HAP-1 (cell line): ENCODE results near the gene MAPK8.

ENCODE experiments used
- DNase-seq, 2 experiments: peaks; one replicate each; pipeline ENCODE4 v3.0.0-alpha.2; 2016 to 2020; ENCODE audit warnings: low spot score in 2 of 2
- H3K27me3 ChIP-seq: fragments of 250-450 bp; sonication (Bioruptor Pico); 2 replicates; pipeline ENCODE4 v1.5.1; 2020; ENCODE audit warnings: low read depth, mild to moderate bottlenecking, moderate library complexity
- H3K36me3 ChIP-seq: fragments of 250-450 bp; sonication (Bioruptor Pico); replicated peaks from 2 replicates; pipeline ENCODE4 v1.5.1; 2020; ENCODE audit warnings: mild to moderate bottlenecking
- H3K4me1 ChIP-seq: fragments of 250-450 bp; sonication (Bioruptor Pico); 2 replicates; pipeline ENCODE4 v1.5.1; 2020; ENCODE audit warnings: mild to moderate bottlenecking
- H3K4me3 ChIP-seq: fragments of 250-450 bp; sonication (Bioruptor Pico); 2 replicates; pipeline ENCODE4 v1.5.1; 2020; ENCODE audit warnings: mild to moderate bottlenecking, moderate library complexity
- H3K9me3 ChIP-seq: fragments of 250-450 bp; sonication (Bioruptor Pico); 2 replicates; pipeline ENCODE4 v1.5.1; 2020; ENCODE audit warnings: mild to moderate bottlenecking, moderate library complexity
- in situ Hi-C: fragments of 300-500 bp; cut with MboI; formaldehyde crosslinking; loops from 3 replicates; pipeline ENCODE4 v1.14.3; 2020; ENCODE audit warnings: low sequenced_read_pairs, inconsistent platforms, mixed read lengths

MAPK8 gene

GRCh38 chr10:48459270-48460150 lies 153.0 kb downstream of the MAPK8 start:
- Histone ChIP-seq H3K27me3 (no peaks in the 10 kb centered on the region), H3K4me3 (no peak overlapping the region), H3K4me1 (no peaks in the 10 kb centered on the region), H3K36me3 (no peaks in the 10 kb centered on the region), H3K9me3 (no peaks in the 10 kb centered on the region)
- in situ Hi-C loops, result no loop called here
- no peak for DNase-seq

GRCh38 chr10:48460182-48460581 lies 153.7 kb downstream of the MAPK8 start:
- H3K4me1 ChIP-seq, result no peaks in the 10 kb centered on the region
- no peaks in the 10 kb centered on the region for H3K36me3 ChIP-seq
- in situ Hi-C loops, result no loop called here
- no peaks in the 10 kb centered on the region for H3K9me3 ChIP-seq
- DNase-seq, result no peak
- no peaks in the 10 kb centered on the region for H3K27me3 ChIP-seq
- no peak overlapping the region for H3K4me3 ChIP-seq

- Histone ChIP-seq H3K36me3 (no peaks in the 10 kb centered on the region), H3K9me3 (no peaks in the 10 kb centered on the region), H3K27me3 (no peaks in the 10 kb centered on the region), H3K4me3 (no peak overlapping the region), H3K4me1 (no peaks in the 10 kb centered on the region)
- in situ Hi-C loops, result no loop called here
- DNase-seq, result no peak
Observed at GRCh38 chr10:48461623-48462481, 155.4 kb downstream of the MAPK8 start.

DNA sequence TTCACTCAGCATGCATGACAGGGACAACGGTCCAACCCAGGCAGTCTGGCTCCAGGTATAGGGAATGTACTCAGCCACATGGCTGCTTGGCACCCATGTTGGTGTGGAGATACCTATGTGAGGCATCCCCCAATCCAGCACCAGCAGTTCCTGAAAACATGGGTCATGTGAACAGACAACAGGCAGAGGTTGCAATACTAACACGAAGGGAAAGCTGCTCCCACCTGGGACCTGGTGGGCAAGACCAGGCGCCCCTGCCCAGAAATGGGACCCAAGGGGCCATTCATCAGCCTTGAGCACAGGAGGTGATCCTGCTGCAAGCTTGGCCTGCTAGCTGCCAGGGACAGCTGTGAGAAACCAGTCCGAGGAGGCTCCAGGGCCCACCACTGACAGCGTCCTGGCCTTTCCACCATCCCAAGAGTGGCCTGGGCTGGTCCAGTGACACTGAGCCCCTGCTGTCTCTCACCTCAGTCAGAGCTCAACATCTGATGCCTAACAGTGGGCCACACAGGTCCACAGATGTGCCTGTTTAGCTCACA lies 156.1 kb downstream of the MAPK8 start:
- in situ Hi-C loops, result no loop called here
- no peak overlapping the region for H3K4me3 ChIP-seq
- no peak for DNase-seq
- H3K27me3 ChIP-seq, result no peaks in the 10 kb centered on the region
- H3K36me3 ChIP-seq, result no peaks in the 10 kb centered on the region
- H3K4me1 ChIP-seq, result no peaks in the 10 kb centered on the region
- no peaks in the 10 kb centered on the region for H3K9me3 ChIP-seq

- Histone ChIP-seq H3K4me1 (no peaks in the 10 kb centered on the region), H3K27me3 (no peaks in the 10 kb centered on the region), H3K36me3 (no peaks in the 10 kb centered on the region), H3K9me3 (no peaks in the 10 kb centered on the region), H3K4me3 (no peak overlapping the region)
- no peak for DNase-seq
- in situ Hi-C loops, result no loop called here
Observed at GRCh38 chr10:48463318-48464003, 157.0 kb downstream of the MAPK8 start.

- DNase-seq, result no peak
- Histone ChIP-seq H3K4me3 (no peak overlapping the region), H3K9me3 (no peaks in the 10 kb centered on the region), H3K36me3 (no peaks in the 10 kb centered on the region), H3K4me1 (no peaks in the 10 kb centered on the region), H3K27me3 (no peaks in the 10 kb centered on the region)
- in situ Hi-C loops, result no loop called here
Observed at GRCh38 chr10:48464121-48464870, 157.8 kb downstream of the MAPK8 start.

- Histone ChIP-seq H3K36me3 (no peaks in the 10 kb centered on the region), H3K4me3 (no peak overlapping the region), H3K9me3 (no peaks in the 10 kb centered on the region), H3K4me1 (no peaks in the 10 kb centered on the region), H3K27me3 (no peaks in the 10 kb centered on the region)
- no peak for DNase-seq
- in situ Hi-C loops, result no loop called here
Observed at GRCh38 chr10:48464871-48465736, 158.6 kb downstream of the MAPK8 start.

GRCh38 chr10:48465860-48466521 lies 159.5 kb downstream of the MAPK8 start:
- in situ Hi-C loops, result no loop called here
- DNase-seq, result no peak
- no peak overlapping the region for H3K4me3 ChIP-seq
- no peaks in the 10 kb centered on the region for H3K4me1 ChIP-seq
- no peaks in the 10 kb centered on the region for H3K9me3 ChIP-seq
- no peaks in the 10 kb centered on the region for H3K27me3 ChIP-seq
- H3K36me3 ChIP-seq, result no peaks in the 10 kb centered on the region

- no peak for DNase-seq
- H3K36me3 ChIP-seq, result no peaks in the 10 kb centered on the region
- no peaks in the 10 kb centered on the region for H3K4me1 ChIP-seq
- in situ Hi-C loops, result no loop called here
- H3K4me3 ChIP-seq, result no peak overlapping the region
- no peaks in the 10 kb centered on the region for H3K9me3 ChIP-seq
- H3K27me3 ChIP-seq, result no peaks in the 10 kb centered on the region
Observed at GRCh38 chr10:48466611-48467240, 160.2 kb downstream of the MAPK8 start.

DNA sequence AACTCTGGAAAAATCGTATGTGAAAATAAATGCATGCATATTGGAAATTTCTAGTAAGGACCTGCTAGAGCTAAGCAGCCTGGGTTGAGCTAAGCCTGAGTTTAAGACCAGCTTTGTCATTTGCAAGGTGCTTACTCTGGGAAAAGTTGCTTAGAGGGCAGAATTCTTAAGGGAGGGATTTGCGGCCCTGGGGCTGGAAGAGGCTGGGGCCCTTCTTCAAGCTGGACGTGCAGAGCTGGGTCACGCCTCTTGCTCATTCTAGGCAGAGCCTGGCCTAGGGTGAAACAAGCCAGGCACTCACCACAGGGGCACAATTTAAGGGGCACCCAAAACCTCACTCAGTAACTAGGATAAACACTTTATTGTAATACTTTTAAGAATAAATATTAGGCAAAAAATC lies 161.2 kb downstream of the MAPK8 start:
- no peaks in the 10 kb centered on the region for H3K4me1 ChIP-seq
- no peak for DNase-seq
- H3K27me3 ChIP-seq, result no peaks in the 10 kb centered on the region
- H3K9me3 ChIP-seq, result no peaks in the 10 kb centered on the region
- no peaks in the 10 kb centered on the region for H3K36me3 ChIP-seq
- in situ Hi-C loops, result no loop called here
- H3K4me3 ChIP-seq, result no peak overlapping the region

GRCh38 chr10:48468130-48468790 lies 161.8 kb downstream of the MAPK8 start:
- no peaks in the 10 kb centered on the region for H3K9me3 ChIP-seq
- in situ Hi-C loops, result no loop called here

More at GRCh38 chr10:48468130-48468790, 161.8 kb downstream of the MAPK8 start:
- DNase-seq, result no peak
- H3K27me3 ChIP-seq, result no peaks in the 10 kb centered on the region
- no peaks in the 10 kb centered on the region for H3K36me3 ChIP-seq
- no peak overlapping the region for H3K4me3 ChIP-seq
- H3K4me1 ChIP-seq, result no peaks in the 10 kb centered on the region
